Epithelial cell of proximal tubule (primary cell): ENCODE measurements around the gene CYP2A7. TPM values are rescaled to one million over a fixed set of nuclear protein-coding genes. Genes with fewer than 3 reads are reported as not detected.
A peak's percentile ranks its signal among the peaks of the same experiment; 100 is the strongest.
"Not testable (repeated sequence)": the region's sequence is repeated elsewhere in the genome, so short reads cannot be mapped to it uniquely, and the experiment has no call there.

Source experiments
- DNase-seq: peaks from one replicate; pipeline ENCODE4 v3.0.0-alpha.2; 2011; ENCODE audit warnings: low read depth
- H3K4me3 ChIP-seq: 2 replicates; pipeline ENCODE4 v1.5.1; 2011; ENCODE audit warnings: low read depth, mild to moderate bottlenecking, low read length
- total RNA-seq: library from RNA; depleted of rRNA; stranded (reverse); fragments of >200 nt; gene quantifications from 2 replicates; pipeline ENCODE4 v1.2.3, GENCODE V29; 2015
- TF ChIP-seq, protein P1 (sequence below): conservative IDR thresholded peaks from 2 replicates; pipeline ENCODE4 v1.5.1; 2012; ENCODE audit warnings: low read depth, mild to moderate bottlenecking, low read length

The CYP2A7 gene
- total RNA-seq, 1 donor from 2014 or later, result not detected

GRCh38 chr19:40920300-40921004, 38.4 kb upstream of the CYP2A7 start:
- no peak for DNase-seq

GRCh38 chr19:40919530-40920299, 37.7 kb upstream of the CYP2A7 start:
- not testable (repeated sequence) for H3K4me3 ChIP-seq, DNase-seq

More at GRCh38 chr19:40920300-40921004, 38.4 kb upstream of the CYP2A7 start:
- TF ChIP-seq, protein P1, sequence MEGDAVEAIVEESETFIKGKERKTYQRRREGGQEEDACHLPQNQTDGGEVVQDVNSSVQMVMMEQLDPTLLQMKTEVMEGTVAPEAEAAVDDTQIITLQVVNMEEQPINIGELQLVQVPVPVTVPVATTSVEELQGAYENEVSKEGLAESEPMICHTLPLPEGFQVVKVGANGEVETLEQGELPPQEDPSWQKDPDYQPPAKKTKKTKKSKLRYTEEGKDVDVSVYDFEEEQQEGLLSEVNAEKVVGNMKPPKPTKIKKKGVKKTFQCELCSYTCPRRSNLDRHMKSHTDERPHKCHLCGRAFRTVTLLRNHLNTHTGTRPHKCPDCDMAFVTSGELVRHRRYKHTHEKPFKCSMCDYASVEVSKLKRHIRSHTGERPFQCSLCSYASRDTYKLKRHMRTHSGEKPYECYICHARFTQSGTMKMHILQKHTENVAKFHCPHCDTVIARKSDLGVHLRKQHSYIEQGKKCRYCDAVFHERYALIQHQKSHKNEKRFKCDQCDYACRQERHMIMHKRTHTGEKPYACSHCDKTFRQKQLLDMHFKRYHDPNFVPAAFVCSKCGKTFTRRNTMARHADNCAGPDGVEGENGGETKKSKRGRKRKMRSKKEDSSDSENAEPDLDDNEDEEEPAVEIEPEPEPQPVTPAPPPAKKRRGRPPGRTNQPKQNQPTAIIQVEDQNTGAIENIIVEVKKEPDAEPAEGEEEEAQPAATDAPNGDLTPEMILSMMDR, result no peak
- no peak overlapping the region for H3K4me3 ChIP-seq

DNA sequence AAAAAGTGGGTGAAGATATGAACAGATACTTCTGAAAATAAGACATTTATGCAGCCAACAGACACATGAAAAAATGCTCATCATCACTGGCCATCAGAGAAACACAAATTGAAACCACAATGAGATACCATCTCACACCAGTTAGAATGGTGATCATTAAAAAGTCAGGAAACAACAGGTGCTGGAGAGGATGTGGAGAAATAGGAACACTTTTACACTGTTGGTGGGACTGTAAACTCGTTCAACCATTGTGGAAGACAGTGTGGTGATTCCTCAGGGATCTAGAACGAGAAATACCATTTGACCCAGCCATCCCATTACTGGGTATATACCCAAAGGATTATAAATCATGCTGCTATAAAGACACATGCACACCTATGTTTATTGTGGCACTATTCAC, 36.3 kb upstream of the CYP2A7 start:
- not testable (repeated sequence) for H3K4me3 ChIP-seq, DNase-seq

DNA sequence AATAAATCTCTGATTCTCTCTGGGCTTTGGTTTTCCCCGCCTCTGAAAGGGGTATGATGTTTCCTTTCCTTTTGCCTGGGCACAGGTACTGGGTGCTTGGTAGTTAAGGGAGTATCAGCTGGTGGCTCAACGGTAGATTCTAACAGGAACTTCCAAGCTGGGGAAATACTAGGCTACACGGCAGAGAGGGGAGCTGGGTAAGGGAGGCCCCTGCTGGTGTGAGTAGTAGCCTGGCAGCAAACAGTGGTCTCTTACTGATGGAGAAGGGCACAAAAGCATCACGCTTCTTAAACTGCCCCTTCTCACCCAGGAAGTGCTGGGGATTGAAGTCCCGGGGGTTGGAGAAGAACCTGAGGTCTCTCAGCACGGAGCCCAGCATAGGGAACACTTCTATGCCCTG, 26.9 kb upstream of the CYP2A7 start:
- DNase-seq, result no peak
- TF ChIP-seq, protein P1, result peak; percentile 53
- H3K4me3 ChIP-seq, result no peak overlapping the region

GRCh38 chr19:40907968-40908735, 26.1 kb upstream of the CYP2A7 start:
- H3K4me3 ChIP-seq, result no peak overlapping the region
- TF ChIP-seq, protein P1, result no peak
- no peak for DNase-seq

DNA sequence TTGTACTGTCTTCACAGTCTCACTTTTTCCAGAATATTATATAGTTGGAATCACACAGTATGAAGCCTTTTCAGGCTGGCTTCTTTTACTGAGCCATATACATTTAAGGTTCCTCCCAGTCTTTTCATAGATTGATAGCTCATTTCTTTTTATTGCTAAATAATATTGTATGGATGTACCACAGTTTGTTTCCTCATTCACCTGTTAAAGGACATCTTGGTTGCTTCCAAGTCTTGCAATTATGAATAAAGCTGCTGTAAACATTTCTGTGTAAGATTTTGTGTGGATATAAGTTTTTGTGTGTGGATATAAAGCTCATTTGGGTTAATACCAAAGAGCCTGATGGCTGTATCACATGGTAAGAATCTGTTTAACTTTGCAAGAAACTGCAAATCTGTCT, 24.5 kb upstream of the CYP2A7 start:
- TF ChIP-seq, protein P1, result no peak
- H3K4me3 ChIP-seq, result no peak overlapping the region
- no peak for DNase-seq

DNA sequence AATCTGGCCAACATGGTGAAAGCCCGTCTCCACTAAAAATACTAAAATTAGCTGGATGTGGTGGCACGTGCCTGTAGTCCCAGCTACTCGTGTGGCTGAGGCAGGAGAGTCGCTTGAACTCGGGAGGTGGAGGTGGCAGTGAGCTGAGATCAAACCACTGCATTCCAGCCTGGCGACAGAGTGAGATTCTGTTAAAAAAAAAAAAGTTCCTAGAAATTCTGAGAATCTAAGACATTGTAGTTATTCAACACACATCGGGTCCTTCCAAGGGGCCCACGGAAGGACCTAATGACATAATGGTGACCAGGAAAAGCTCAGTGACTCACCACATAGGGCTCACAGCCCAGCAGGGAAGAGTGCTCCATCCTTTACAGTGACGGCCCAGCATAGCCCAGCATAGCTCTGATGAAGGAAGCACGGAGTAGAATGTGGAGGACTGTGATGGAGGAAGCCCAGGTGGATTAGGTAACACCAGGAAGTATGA, 22.7 kb upstream of the CYP2A7 start:
- H3K4me3 ChIP-seq, DNase-seq: not testable (repeated sequence)

DNA sequence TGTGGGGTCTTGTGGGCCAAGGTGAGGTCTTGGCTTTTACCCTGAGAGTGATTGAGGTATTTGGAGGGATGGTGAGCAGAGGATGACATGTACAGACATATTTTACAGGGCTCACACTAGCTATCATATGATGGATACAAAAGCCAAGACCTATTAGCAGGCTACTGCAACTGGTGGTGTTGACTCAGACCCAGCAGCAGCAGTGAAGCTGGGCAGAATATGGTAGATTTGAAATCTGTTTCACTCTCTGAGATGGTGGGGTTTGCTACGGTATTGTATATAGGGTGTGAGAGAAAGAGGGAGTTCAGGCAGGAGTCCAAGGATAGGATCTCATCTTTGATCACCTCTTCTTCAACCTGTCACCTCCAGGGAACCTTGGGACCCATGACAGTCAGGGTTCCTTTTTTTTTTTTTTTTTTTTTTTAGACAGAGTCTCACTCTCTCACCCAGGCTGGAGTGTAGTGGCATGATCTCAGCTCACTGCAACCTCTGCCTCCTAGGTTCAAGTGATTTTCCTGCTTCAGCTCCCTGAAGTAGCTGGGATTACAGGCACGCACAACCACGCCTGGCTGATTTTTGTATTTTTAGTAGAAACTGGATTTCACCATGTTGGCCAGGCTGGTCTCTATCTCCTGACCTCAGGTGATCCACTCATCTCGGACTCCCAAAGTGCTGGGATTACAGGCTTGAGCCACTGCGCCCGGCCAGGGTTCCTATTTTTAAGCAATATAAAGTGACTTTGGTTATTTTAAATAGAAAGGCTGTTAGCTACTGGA, 20.1 kb upstream of the CYP2A7 start:
- not testable (repeated sequence) for H3K4me3 ChIP-seq, DNase-seq

- H3K4me3 ChIP-seq, DNase-seq: not testable (repeated sequence)
Observed at GRCh38 chr19:40900521-40900920, 18.5 kb upstream of the CYP2A7 start.

- not testable (repeated sequence) for H3K4me3 ChIP-seq, DNase-seq
Observed at GRCh38 chr19:40899964-40900363, 17.9 kb upstream of the CYP2A7 start.

DNA sequence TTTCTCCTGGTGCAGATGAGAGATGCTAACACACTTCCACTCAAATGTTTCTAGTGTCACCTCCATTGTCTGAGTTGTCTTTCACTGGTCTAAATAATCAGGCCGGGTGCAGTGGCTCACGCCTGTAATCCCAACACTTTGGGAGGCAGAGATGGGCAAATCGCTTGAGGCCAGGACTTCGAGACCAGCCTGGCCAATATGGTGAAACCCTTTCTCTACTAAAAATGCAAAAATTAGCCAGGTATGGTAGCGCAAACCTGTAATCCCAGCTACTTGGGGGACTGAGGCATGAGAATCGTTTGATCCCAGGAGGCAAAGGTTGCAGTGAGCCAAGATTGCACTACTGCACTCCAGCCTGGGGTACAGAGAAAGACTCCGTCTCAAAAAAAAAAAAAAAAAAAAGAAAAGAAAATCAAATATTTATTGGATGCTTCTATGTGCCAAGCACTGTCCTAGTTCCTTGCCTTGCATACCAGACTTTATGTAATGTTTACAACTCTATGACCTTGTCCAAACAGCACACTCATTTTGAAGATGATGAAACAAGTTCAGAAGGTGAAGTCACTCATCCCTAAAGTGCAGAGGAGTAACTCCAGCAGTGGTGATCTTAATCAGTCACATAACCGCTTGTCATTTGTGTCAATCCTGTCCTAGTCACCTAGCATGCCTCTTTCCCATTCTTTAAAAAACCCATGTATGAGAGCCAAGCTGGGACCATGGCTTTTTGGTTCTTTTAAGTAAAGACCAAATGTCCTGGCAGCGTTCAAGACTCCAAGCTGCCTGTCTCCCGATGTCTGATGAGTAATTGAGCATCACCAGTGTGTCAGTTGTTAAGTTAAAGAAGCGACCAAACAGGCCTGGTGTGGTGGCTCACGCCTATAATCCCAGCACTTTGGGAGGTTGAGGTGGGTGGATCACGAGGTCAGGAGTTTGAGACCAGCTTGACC, 15.1 kb upstream of the CYP2A7 start:
- not testable (repeated sequence) for H3K4me3 ChIP-seq, DNase-seq
